A549 (cell line): ENCODE results near the gene TNC. TPM values are rescaled to one million over a fixed set of nuclear protein-coding genes. Genes with fewer than 3 reads are reported as not detected.

Experiments used
- ATAC-seq, 2 experiments: fragments of 200-7000 bp in 1 of 2; fragments of >200 bp in 1 of 2; cut with Nextera tagmentation in 1 of 2; cut with Tn5 transposase in 1 of 2; 3 replicates each; pipeline versions ENCODE4 v1.8.0 to v1.9.1; 2018 to 2020; ENCODE audit warnings: mild to moderate bottlenecking in 1 of 2, moderate library complexity in 1 of 2
- CTCF ChIA-PET: fragments of 300-600 bp; sonication (Branson Sonifier 250); formaldehyde crosslinking; extraction: SDS; loops from one replicate; lab custom pipeline; 2021; ENCODE audit warnings: antibody characterized with exemption, inconsistent platforms; lab: Yijun Ruan, JAX
- POLR2A ChIA-PET: fragments of 350-600 bp; formaldehyde crosslinking; extraction: SDS; loops from one replicate; lab custom pipeline; 2021; ENCODE audit warnings: antibody characterized with exemption, inconsistent platforms; lab: Yijun Ruan, JAX
- DNase-seq, 2 experiments: peaks; one replicate each; pipeline versions ENCODE4 v3.0.0 to v3.0.0-alpha.2; 2011 to 2016; ENCODE audit warnings: low read depth in 1 of 2, low spot score in 1 of 2
- FAIRE-seq: peaks from 2 replicates; lab custom pipeline; 2011; peaks lifted over from hg19 to GRCh38; lab: Jason Lieb, UNC
- H3K27ac ChIP-seq, 2 experiments: fragments of >200 bp; sonication (Bioruptor Twin); formaldehyde crosslinking; 3 replicates each; pipeline ENCODE4 v1.5.1; 2016 to 2017
- H3K4me1 ChIP-seq: fragments of >200 bp; sonication (Bioruptor Twin); formaldehyde crosslinking; 3 replicates; pipeline ENCODE4 v1.6.1; 2016
- H3K4me2 ChIP-seq: fragments of >200 bp; sonication (Bioruptor Twin); formaldehyde crosslinking; 3 replicates; pipeline ENCODE4 v1.6.1; 2016
- H3K4me3 ChIP-seq: fragments of >200 bp; sonication (Bioruptor Twin); formaldehyde crosslinking; 3 replicates; pipeline ENCODE4 v1.5.1; 2016
- H3K9me3 ChIP-seq: fragments of >200 bp; sonication (Bioruptor Twin); formaldehyde crosslinking; 3 replicates; pipeline ENCODE4 v1.6.1; 2016
- ATOH8 ChIP-seq: fragments of 250-450 bp; sonication (Bioruptor Pico); IDR thresholded peaks from 2 replicates; pipeline ENCODE4 v1.5.0; 2020; ENCODE audit warnings: low read depth, mild to moderate bottlenecking, moderate library complexity
- BCL3 ChIP-seq: fragments of >200 bp; sonication (Bioruptor Twin); formaldehyde crosslinking; IDR thresholded peaks from 3 replicates; pipeline ENCODE4 v1.6.1; 2016
- CBX8 ChIP-seq: fragments of 200-600 bp; sonication (generic); IDR thresholded peaks from 2 replicates; pipeline ENCODE4 v1.6.1; 2016
- CTCF ChIP-seq: fragments of >200 bp; sonication (Bioruptor Twin); formaldehyde crosslinking; IDR thresholded peaks from 3 replicates; pipeline ENCODE4 v1.5.1; 2016
- EHMT2 ChIP-seq: fragments of 200-600 bp; sonication (generic); IDR thresholded peaks from 2 replicates; pipeline ENCODE4 v1.6.1; 2016; ENCODE audit warnings: antibody characterized with exemption, low read depth, mild to moderate bottlenecking, moderate library complexity
- FOSL2 ChIP-seq, 2 experiments: fragments of 450-650 bp in 1 of 2; fragments of >200 bp in 1 of 2; sonication (Bioruptor Twin) in 1 of 2; formaldehyde crosslinking; IDR thresholded peaks; 2 replicates each; pipeline versions ENCODE4 v1.5.0 to v1.6.1; 2016 to 2020; ENCODE audit warnings: mild to moderate bottlenecking in 1 of 2, moderate library complexity in 1 of 2
- HDAC2 ChIP-seq: fragments of 200-600 bp; sonication (generic); IDR thresholded peaks from 2 replicates; pipeline ENCODE4 v1.6.1; 2016
- HES2 ChIP-seq: fragments of >200 bp; sonication (Bioruptor Twin); formaldehyde crosslinking; IDR thresholded peaks from 2 replicates; pipeline ENCODE4 v1.6.1; 2016
- HOXB13 ChIP-seq: fragments of 250-450 bp; sonication (Bioruptor Pico); IDR thresholded peaks from 2 replicates; pipeline ENCODE4 v1.5.0; 2020; ENCODE audit warnings: low read depth, mild to moderate bottlenecking, moderate library complexity
- MAX ChIP-seq: IDR thresholded peaks from 2 replicates; pipeline ENCODE4 v1.6.1; 2012
- PHF8 ChIP-seq: fragments of 200-600 bp; sonication (generic); IDR thresholded peaks from 2 replicates; pipeline ENCODE4 v1.6.1; 2016; ENCODE audit warnings: low read depth, mild to moderate bottlenecking, antibody characterized with exemption, moderate library complexity, borderline replicate concordance
- REST ChIP-seq: fragments of 200-600 bp; sonication (generic); IDR thresholded peaks from 2 replicates; pipeline ENCODE4 v1.6.1; 2016; ENCODE audit warnings: antibody characterized with exemption, mild to moderate bottlenecking, moderate library complexity
- RNF2 ChIP-seq: fragments of 200-600 bp; sonication (generic); IDR thresholded peaks from 2 replicates; pipeline ENCODE4 v1.6.1; 2016; ENCODE audit warnings: low read depth, mild to moderate bottlenecking, antibody characterized with exemption, moderate library complexity, borderline replicate concordance
- SMC3 ChIP-seq: fragments of >200 bp; sonication (Bioruptor Twin); formaldehyde crosslinking; IDR thresholded peaks from 3 replicates; pipeline ENCODE4 v1.6.1; 2018; ENCODE audit warnings: inconsistent platforms
- TFCP2L1 ChIP-seq: fragments of 250-450 bp; sonication (Bioruptor Pico); IDR thresholded peaks from 2 replicates; pipeline ENCODE4 v1.5.0; 2021; ENCODE audit warnings: mild to moderate bottlenecking
- ZFP36 ChIP-seq: fragments of 450-650 bp; IDR thresholded peaks from 2 replicates; pipeline ENCODE4 v1.6.1; 2014; ENCODE audit warnings: borderline replicate concordance; ENCODE audit not compliant: partially characterized antibody
- WGBS: methylation state at CpG from one replicate; pipeline ENCODE4 v1.1.6; 2017; ENCODE audit errors: missing lambda C conversion rate; 5-methylcytosine and 5-hydroxymethylcytosine counted together
- polyA plus RNA-seq, 4 experiments: library from polyadenylated mRNA; depleted of rRNA in 3 of 4; stranded (reverse); fragments of >200 nt; fragmentation: RNase III in 1 of 4; extraction: RNeasy Plus Mini Kit Qiagen cat#74134 plus additional on column Dnase treatment in 1 of 4; gene quantifications; 2 replicates in 3 of 4; 3 replicates in 1 of 4; pipeline ENCODE4 v1.2.3, GENCODE V29; 2011 to 2017

Gene TNC
- polyA plus RNA-seq, 2 of the 4 experiments (the other 2 are of a cell fraction) = 0.50 to 0.63 TPM

- TF ChIP-seq REST (no peak), HOXB13 (CRISPR knock-in tag) (no peak), ATOH8 (CRISPR knock-in tag) (no peak)
Measured at GRCh38 chr9:115121181-115121580, 3.2 kb upstream of the TNC start (continued).

- peak overlapping the region; percentile 39; the same call in 2 of the 3 replicates for H3K4me3 ChIP-seq
- TF ChIP-seq MAX (0 out of 2 replicates have a peak, but pooled peaks have one; percentile 23), FOSL2 (IDR thresholded peaks at IDR 0.05) (peak; percentile 44; the same call in 1 of the 2 replicates), FOSL2 (CRISPR knock-in tag; IDR thresholded peaks at IDR 0.05) (peak; percentile 48; the same call in 1 of the 2 replicates), PHF8 (no peak)
- no peaks in the 10 kb centered on the region for H3K9me3 ChIP-seq
- CTCF ChIA-PET = interaction anchor here (0.6 to 1.1 kb wide), 2 partner anchors 56 to 968 kb away, joined by 4 to 5 read pairs; no protein-coding TSS in a partner anchor
- POLR2A ChIA-PET = interaction anchor here (0.7 to 1.4 kb wide), 3 partner anchors 13 to 144 kb away, joined by 3 to 5 read pairs (median 3); no protein-coding TSS in a partner anchor
- H3K27ac ChIP-seq = peak overlapping the region in 1 of 2 experiments; percentile 63; a peak in 2 of 6 replicates
- peak overlapping the region; percentile 83 for H3K4me2 ChIP-seq
- WGBS = 1% methylated on average over 8 of the region's 8 CpGs
- peak; percentile 98 for FAIRE-seq
- H3K4me1 ChIP-seq = peaks cover 21% of the 10 kb centered on the region
- peak; percentile 75 to 87 for ATAC-seq
- peak; percentile 44 to 53 for DNase-seq
Measured at GRCh38 chr9:115118879-115119218, 892 bp upstream of the TNC start.

GRCh38 chr9:115116421-115117284 lies 1.3 kb downstream of the TNC start:
- H3K27ac ChIP-seq = no peak overlapping the region
- DNase-seq = no peak
- ChIA-PET CTCF (no interaction called here), POLR2A (no interaction called here)
- peak overlapping the region; percentile 24; the same call in 1 of the 3 replicates for H3K4me2 ChIP-seq
- TF ChIP-seq EHMT2 = no peak
- TF ChIP-seq ZFP36 = no peak
- TF ChIP-seq HDAC2 = no peak
- no peak for TF ChIP-seq TFCP2L1 (CRISPR knock-in tag)
- H3K4me3 ChIP-seq = no peak overlapping the region
- no peak for ATAC-seq
- H3K4me1 ChIP-seq = peaks cover 21% of the 10 kb centered on the region
- FAIRE-seq = no peak
- WGBS = 70% methylated on average over 8 of the region's 8 CpGs
- no peaks in the 10 kb centered on the region for H3K9me3 ChIP-seq

- Histone ChIP-seq H3K4me1 (peaks cover 21% of the 10 kb centered on the region), H3K4me3 (no peak overlapping the region), H3K4me2 (peak overlapping the region; percentile 24; the same call in 2 of the 3 replicates), H3K9me3 (no peaks in the 10 kb centered on the region), H3K27ac (peak overlapping the region in 1 of 2 experiments; percentile 19; a peak in 1 of 6 replicates)
- POLR2A ChIA-PET = no interaction called here
- FAIRE-seq = no peak
- CTCF ChIA-PET = no interaction called here
- ATAC-seq = no peak
- WGBS = 0% methylated on average over 1 of the region's 1 CpG
- peak in 1 of 2 experiments; percentile 28 for DNase-seq
- TF ChIP-seq REST (no peak), CBX8 (no peak), BCL3 (no peak), SMC3 (no peak), RNF2 (no peak), HES2 (0 out of 2 replicates have a peak, but pooled peaks have one; percentile 17), CTCF (no peak)
Measured at GRCh38 chr9:115115924-115116323, 2.0 kb downstream of the TNC start.
